Cardiac muscle cell (in vitro differentiated cells and primary cell): Measurements from ENCODE around the gene BMERB1. TPM values are rescaled to one million over a fixed set of nuclear protein-coding genes. Genes with fewer than 3 reads are reported as not detected.
A peak's percentile ranks its signal among the peaks of the same experiment; 100 is the strongest.

Experiments used
- DNase-seq, 2 donors: peaks; one replicate each; pipeline versions ENCODE4 v3.0.0 to v3.0.0-alpha.2; 2010 to 2017; ENCODE audit warnings: low read depth in 1 of 2, low spot score in 1 of 2
- H3K27ac ChIP-seq: fragments of 200-600 bp; sonication (generic); 2 replicates; pipeline ENCODE4 v1.5.1; 2016
- H3K27me3 ChIP-seq: fragments of 200-600 bp; sonication (generic); 2 replicates; pipeline ENCODE4 v1.6.0; 2016; ENCODE audit warnings: control low read depth
- H3K36me3 ChIP-seq: fragments of 200-600 bp; sonication (generic); 2 replicates; pipeline ENCODE4 v1.5.1; 2016; ENCODE audit warnings: control low read depth
- H3K4me1 ChIP-seq: fragments of 200-600 bp; sonication (generic); 2 replicates; pipeline ENCODE4 v1.8.1; 2017; ENCODE audit warnings: low read depth, mild to moderate bottlenecking, mixed run types
- H3K4me3 ChIP-seq: fragments of 200-600 bp; sonication (generic); 2 replicates; pipeline ENCODE4 v1.5.1; 2016; ENCODE audit warnings: mild to moderate bottlenecking
- H3K9me3 ChIP-seq: fragments of 200-600 bp; sonication (generic); 2 replicates; pipeline ENCODE4 v1.5.1; 2017; ENCODE audit warnings: low read depth, mild to moderate bottlenecking, control low read depth
- CTCF ChIP-seq: IDR thresholded peaks from 2 replicates; pipeline ENCODE4 v1.5.1; 2012; ENCODE audit warnings: low read depth, mild to moderate bottlenecking, low read length
- polyA plus RNA-seq: library from polyadenylated mRNA; unstranded; fragments of >200 nt; fragmentation: Nextera tagmentation; extraction: Ambion mirVana; gene quantifications from 2 replicates; pipeline ENCODE4 v1.2.1, GENCODE V29; 2016
- total RNA-seq: library from RNA; depleted of rRNA; stranded (reverse); fragments of >200 nt; gene quantifications from 2 replicates; pipeline ENCODE4 v1.2.3, GENCODE V29; 2016

BMERB1 gene
- total and polyA plus RNA-seq, 2 experiments from 2014 or later = 15.2 to 22.1 TPM

- H3K27me3 ChIP-seq = no peaks in the 10 kb centered on the region
- H3K36me3 ChIP-seq = no peaks in the 10 kb centered on the region
- H3K27ac ChIP-seq = no peak overlapping the region
- no peak for DNase-seq
- H3K9me3 ChIP-seq = no peaks in the 10 kb centered on the region
- no peak for TF ChIP-seq CTCF
- no peaks in the 10 kb centered on the region for H3K4me1 ChIP-seq
- H3K4me3 ChIP-seq = no peak overlapping the region
Observed at GRCh38 chr16:15536843-15537242, 102.5 kb downstream of the BMERB1 start.

GRCh38 chr16:15538507-15538906, 104.1 kb downstream of the BMERB1 start:
- Histone ChIP-seq H3K36me3 (no peaks in the 10 kb centered on the region), H3K9me3 (no peaks in the 10 kb centered on the region), H3K27me3 (no peaks in the 10 kb centered on the region), H3K4me1 (no peaks in the 10 kb centered on the region), H3K4me3 (no peak overlapping the region), H3K27ac (no peak overlapping the region)
- TF ChIP-seq CTCF = no peak
- DNase-seq = no peak

DNA sequence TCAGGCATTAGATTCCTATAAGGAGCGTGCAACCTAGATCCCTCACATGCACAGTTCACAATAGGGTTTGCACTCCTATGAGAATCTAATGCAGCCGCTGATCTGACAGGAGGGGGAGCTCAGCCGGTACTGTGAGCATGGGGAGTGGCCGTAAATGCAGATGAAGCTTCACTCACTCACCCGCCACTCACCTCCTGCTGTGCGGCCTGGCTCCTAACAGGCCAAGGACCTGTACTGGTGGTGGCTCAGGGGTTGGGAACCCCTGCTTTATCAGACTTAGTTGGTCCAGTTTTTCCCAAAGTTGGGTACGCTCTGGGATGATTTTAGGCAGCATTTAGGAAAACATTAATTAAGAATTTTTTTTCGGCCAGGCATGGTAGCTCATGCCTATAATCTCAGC, 104.8 kb downstream of the BMERB1 start:
- no peak overlapping the region for H3K4me3 ChIP-seq
- no peak overlapping the region for H3K27ac ChIP-seq
- TF ChIP-seq CTCF = no peak
- H3K27me3 ChIP-seq = no peaks in the 10 kb centered on the region
- H3K9me3 ChIP-seq = no peaks in the 10 kb centered on the region
- peak in 1 of 2 donors; percentile 41 for DNase-seq
- H3K4me1 ChIP-seq = no peaks in the 10 kb centered on the region
- no peaks in the 10 kb centered on the region for H3K36me3 ChIP-seq

GRCh38 chr16:15542261-15542660, 107.9 kb downstream of the BMERB1 start:
- DNase-seq = no peak
- no peak for TF ChIP-seq CTCF
- H3K27me3 ChIP-seq = no peaks in the 10 kb centered on the region
- no peaks in the 10 kb centered on the region for H3K4me1 ChIP-seq
- H3K27ac ChIP-seq = no peak overlapping the region
- no peak overlapping the region for H3K4me3 ChIP-seq
- no peaks in the 10 kb centered on the region for H3K36me3 ChIP-seq
- no peaks in the 10 kb centered on the region for H3K9me3 ChIP-seq

DNA sequence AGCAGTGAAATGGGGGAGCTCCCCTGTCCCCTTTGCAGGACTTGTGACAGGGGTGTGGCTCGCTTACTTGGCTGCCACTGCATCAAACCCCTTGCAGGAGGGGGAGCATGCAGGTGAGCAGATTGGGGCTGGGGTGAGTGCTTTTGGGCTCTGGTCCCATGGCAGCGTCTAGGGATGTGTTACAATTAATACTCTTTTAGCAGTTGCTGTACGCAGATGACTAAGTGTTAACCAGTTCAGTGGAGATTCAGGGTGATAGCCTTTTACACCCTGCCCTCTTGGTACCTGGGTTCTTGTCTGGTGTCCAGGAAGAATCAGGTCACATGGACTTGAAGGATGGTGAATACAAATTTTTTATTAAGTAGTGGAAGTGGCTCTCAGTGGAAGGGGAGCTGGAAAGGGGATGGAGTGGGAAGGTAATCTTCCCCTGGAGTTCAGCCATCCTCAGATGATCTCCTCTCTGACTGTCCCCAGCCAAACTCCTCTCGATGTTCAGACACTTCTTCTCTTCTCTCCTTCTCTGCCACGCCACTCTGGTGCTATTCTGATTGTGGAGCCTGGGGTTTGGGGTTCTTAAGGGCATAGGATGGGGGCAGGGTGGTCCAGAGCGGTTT, 108.5 kb downstream of the BMERB1 start:
- DNase-seq = no peak
- H3K27me3 ChIP-seq = no peaks in the 10 kb centered on the region
- no peak overlapping the region for H3K4me3 ChIP-seq
- H3K9me3 ChIP-seq = no peaks in the 10 kb centered on the region
- TF ChIP-seq CTCF = no peak
- H3K27ac ChIP-seq = no peak overlapping the region
- no peaks in the 10 kb centered on the region for H3K36me3 ChIP-seq
- no peaks in the 10 kb centered on the region for H3K4me1 ChIP-seq
